OCI-LY3 (cell line): ENCODE data around the gene EFCAB6.

Experiments used
- CTCF ChIP-seq: fragments of 200-600, 300-600 bp; sonication (generic); IDR thresholded peaks from 2 replicates; pipeline ENCODE4 v1.5.1; 2014; ENCODE audit warnings: antibody characterized with exemption, low read length, low read depth
- EZH2phosphoT487 ChIP-seq: fragments of 200-600 bp; shearing (Covaris generic); IDR thresholded peaks from 2 replicates; pipeline ENCODE4 v1.6.1; 2018; ENCODE audit warnings: antibody characterized with exemption, mixed run types, low read depth

DNA sequence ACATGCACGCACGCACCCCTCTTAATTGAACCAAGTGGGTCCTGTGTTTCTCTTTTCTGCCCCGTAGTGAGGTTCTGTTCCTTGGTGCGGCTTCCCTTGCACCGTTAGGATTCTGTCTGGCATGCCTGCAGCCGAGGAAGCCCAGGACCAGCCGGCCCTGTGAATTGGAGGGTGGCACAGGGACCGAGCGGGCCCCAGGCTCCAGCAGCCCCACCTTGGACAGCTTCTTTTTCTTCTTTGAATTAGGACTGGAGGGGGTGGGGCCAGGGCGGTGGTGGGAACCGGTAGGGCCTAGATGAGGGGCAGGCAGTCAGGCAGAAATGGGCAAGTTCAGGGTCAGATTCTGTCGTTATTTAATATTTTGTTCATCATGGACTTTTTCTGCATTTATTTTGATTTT is 305.6 kb downstream of the EFCAB6 start:
- TF ChIP-seq CTCF = no peak
- TF ChIP-seq EZH2phosphoT487 = no peak
